ENCODE results near the gene USP7. TPM values are rescaled to one million over a fixed set of nuclear protein-coding genes. Genes with fewer than 3 reads are reported as not detected.

USP7 gene
- polyA plus RNA-seq, 1 experiment, result 17.2 TPM

- H3K4me3 ChIP-seq (ENCODE audit: low read depth, low read length), result no peak overlapping the region
- no peak for DNase-seq (ENCODE audit: low read depth)
- TF ChIP-seq CTCF (IDR thresholded peaks at IDR 0.05; ENCODE audit: insufficient read depth, low read depth, low read length), result no peak
- CTCF ChIA-PET, result interaction anchor here (3.8 kb wide), 1 partner anchor 16 kb away, joined by 24 read pairs; the partner anchor contains the start of gene LITAFD
- H3K27me3 ChIP-seq (ENCODE audit: control insufficient read depth, insufficient read depth, low read length), result no peaks in the 10 kb centered on the region
- POLR2A ChIA-PET, result no interaction called here
- peaks cover 9% of the 10 kb centered on the region for H3K36me3 ChIP-seq (ENCODE audit: control insufficient read depth, insufficient read depth, low read length)
These were observed 99.9 kb downstream of the USP7 start for GRCh38 chr16:8863594-8864424.

- peaks cover 17% of the 10 kb centered on the region for H3K36me3 ChIP-seq (ENCODE audit: control insufficient read depth, insufficient read depth, low read length)
- no peak for TF ChIP-seq CTCF (IDR thresholded peaks at IDR 0.05; ENCODE audit: insufficient read depth, low read depth, low read length)
- DNase-seq (ENCODE audit: low read depth), result no peak
- no peaks in the 10 kb centered on the region for H3K27me3 ChIP-seq (ENCODE audit: control insufficient read depth, insufficient read depth, low read length)
- CTCF ChIA-PET, result interaction anchor here (1.7 to 2.8 kb wide), 2 partner anchors 12 to 17 kb away, joined by 4 to 14 read pairs; no protein-coding TSS in a partner anchor
- POLR2A ChIA-PET, result no interaction called here
- no peak overlapping the region for H3K4me3 ChIP-seq (ENCODE audit: low read depth, low read length)
These were observed 101.2 kb downstream of the USP7 start for GRCh38 chr16:8862309-8863130.

GRCh38 chr16:8861563-8862308 lies 102.0 kb downstream of the USP7 start:
- ChIA-PET CTCF (interaction anchor here (0.6 to 2.8 kb wide), 3 partner anchors 11 to 186 kb away, joined by 3 to 14 read pairs (median 4); no protein-coding TSS in a partner anchor), POLR2A (no interaction called here)
- Histone ChIP-seq H3K27me3 (ENCODE audit: control insufficient read depth, insufficient read depth, low read length) (no peaks in the 10 kb centered on the region), H3K4me3 (ENCODE audit: low read depth, low read length) (no peak overlapping the region), H3K36me3 (ENCODE audit: control insufficient read depth, insufficient read depth, low read length) (peaks cover 20% of the 10 kb centered on the region)
- no peak for TF ChIP-seq CTCF (IDR thresholded peaks at IDR 0.05; ENCODE audit: insufficient read depth, low read depth, low read length)
- DNase-seq (ENCODE audit: low read depth), result no peak

GRCh38 chr16:8859913-8860881 lies 103.5 kb downstream of the USP7 start:
- Histone ChIP-seq H3K36me3 (ENCODE audit: control insufficient read depth, insufficient read depth, low read length) (peaks cover 25% of the 10 kb centered on the region), H3K4me3 (ENCODE audit: low read depth, low read length) (no peak overlapping the region), H3K27me3 (ENCODE audit: control insufficient read depth, insufficient read depth, low read length) (no peaks in the 10 kb centered on the region)
- POLR2A ChIA-PET, result interaction anchor here (1.1 kb wide), 1 partner anchor 11 kb away, joined by 3 read pairs; no protein-coding TSS in a partner anchor
- CTCF ChIA-PET, result interaction anchor here (0.7 to 2.8 kb wide), 3 partner anchors 9 to 19 kb away, joined by 3 to 14 read pairs (median 5); no protein-coding TSS in a partner anchor
- no peak for DNase-seq (ENCODE audit: low read depth)
- no peak for TF ChIP-seq CTCF (IDR thresholded peaks at IDR 0.05; ENCODE audit: insufficient read depth, low read depth, low read length)
